Endothelial cell of umbilical vein (primary cell): ENCODE measurements around the gene MEI4. TPM values are rescaled to one million over a fixed set of nuclear protein-coding genes. Genes with fewer than 3 reads are reported as not detected.

ENCODE experiments used
- BruUV-seq: library from RNA; stranded (reverse); fragments of 400-500 nt; replicated peaks from 2 replicates; lab custom pipeline; 2021; lab: Mats Ljungman, UMichigan
- CTCF ChIA-PET: fragments of 300-600, 350-600 bp; sonication (Branson Sonifier 250); formaldehyde crosslinking; loops from one replicate; lab custom pipeline; 2021; ENCODE audit warnings: antibody characterized with exemption, inconsistent platforms; lab: Charles Lee
- POLR2A ChIA-PET: fragments of 300-600, 350-600 bp; sonication (Branson Sonifier 250); formaldehyde crosslinking; loops from one replicate; lab custom pipeline; 2021; ENCODE audit warnings: antibody characterized with exemption, inconsistent platforms; lab: Charles Lee
- DNase-seq: peaks from one replicate; pipeline ENCODE4 v3.0.0-alpha.2; 2011; ENCODE audit warnings: low read depth, low spot score
- FAIRE-seq: peaks from 2 replicates; lab custom pipeline; 2011; peaks lifted over from hg19 to GRCh38; lab: Jason Lieb, UNC
- H2AFZ ChIP-seq: 2 replicates; pipeline ENCODE4 v1.6.0; 2012; ENCODE audit warnings: low read depth, low read length, control low read depth, inconsistent platforms
- H3K27ac ChIP-seq: 2 replicates; pipeline ENCODE4 v1.5.1; 2011; ENCODE audit warnings: low read depth, mild to moderate bottlenecking, control low read depth, low read length, moderate library complexity; ENCODE audit not compliant: insufficient read depth
- H3K27me3 ChIP-seq, 2 experiments: 2 replicates each; pipeline versions ENCODE4 v1.6.0 to v1.6.1; 2011; ENCODE audit warnings: low read length in 2 of 2, mixed read lengths in 1 of 2; ENCODE audit not compliant: control insufficient read depth in 2 of 2, insufficient read depth in 2 of 2
- H3K36me3 ChIP-seq, 2 experiments: 2 replicates in 1 of 2; 3 replicates in 1 of 2; pipeline ENCODE4 v1.5.1; 2011; ENCODE audit warnings: low read length in 2 of 2, mild to moderate bottlenecking in 1 of 2, moderate library complexity in 1 of 2; ENCODE audit not compliant: control insufficient read depth in 2 of 2, insufficient read depth in 2 of 2; ENCODE audit errors: extremely low read depth in 1 of 2
- H3K4me1 ChIP-seq: 3 replicates; pipeline ENCODE4 v1.5.1; 2011; ENCODE audit warnings: mild to moderate bottlenecking, low read length; ENCODE audit not compliant: control insufficient read depth, insufficient read depth; ENCODE audit errors: extremely low read depth
- H3K4me2 ChIP-seq: 2 replicates; pipeline ENCODE4 v1.6.1; 2011; ENCODE audit warnings: low read length, control low read depth, mixed read lengths; ENCODE audit not compliant: insufficient read depth
- H3K4me3 ChIP-seq, 3 experiments: fragments of 200-600 bp in 1 of 3; sonication (generic), shearing (Covaris generic) in 1 of 3; replicated peaks in 1 of 3; 2 replicates each; pipeline ENCODE4 v1.5.1; 2011 to 2016; ENCODE audit warnings: control low read depth in 3 of 3, low read length in 3 of 3, mild to moderate bottlenecking in 2 of 3, inconsistent platforms in 1 of 3, low read depth in 1 of 3, moderate library complexity in 1 of 3; ENCODE audit not compliant: insufficient read depth in 1 of 3
- H3K79me2 ChIP-seq: 2 replicates; pipeline ENCODE4 v1.6.0; 2012; ENCODE audit warnings: low read length, inconsistent platforms; ENCODE audit not compliant: control insufficient read depth, insufficient read depth
- H3K9ac ChIP-seq: replicated peaks from 2 replicates; pipeline ENCODE3; 2011; ENCODE audit warnings: low read length, control low read depth; ENCODE audit not compliant: insufficient read depth; ENCODE audit errors: extremely low read depth
- H3K9me1 ChIP-seq: replicated peaks from 3 replicates; pipeline ENCODE4 v1.6.0; 2011; ENCODE audit warnings: mild to moderate bottlenecking, low read length; ENCODE audit not compliant: control insufficient read depth, insufficient read depth; ENCODE audit errors: extremely low read depth
- H3K9me3 ChIP-seq: replicated peaks from 2 replicates; pipeline ENCODE4 v1.5.1; 2012; ENCODE audit warnings: low read length, inconsistent platforms; ENCODE audit not compliant: control insufficient read depth, insufficient read depth
- H4K20me1 ChIP-seq: replicated peaks from 2 replicates; pipeline ENCODE3; 2011; ENCODE audit warnings: mild to moderate bottlenecking, low read length; ENCODE audit not compliant: control insufficient read depth, insufficient read depth; ENCODE audit errors: extremely low read depth
- CTCF ChIP-seq, 2 donors: IDR thresholded peaks; 1 replicate in 1 of 2; 2 replicates in 1 of 2; pipeline ENCODE4 v1.5.1; 2011; ENCODE audit warnings: low read length in 2 of 2, mild to moderate bottlenecking in 2 of 2, moderate library complexity in 2 of 2, control low read depth in 1 of 2, inconsistent platforms in 1 of 2, low read depth in 1 of 2; ENCODE audit not compliant: insufficient read depth in 1 of 2; ENCODE audit errors: extremely low read depth in 1 of 2
- EZH2 ChIP-seq: IDR thresholded peaks from 2 replicates; pipeline ENCODE4 v1.6.1; 2012; ENCODE audit warnings: borderline replicate concordance, low read depth, mild to moderate bottlenecking, moderate library complexity, low read length, inconsistent platforms; ENCODE audit not compliant: severe bottlenecking
- FOS ChIP-seq: IDR thresholded peaks from 2 replicates; pipeline ENCODE4 v1.6.1; 2011; ENCODE audit warnings: mild to moderate bottlenecking, low read length, moderate library complexity, borderline replicate concordance; ENCODE audit not compliant: insufficient read depth
- GATA2 ChIP-seq: IDR thresholded peaks from 2 replicates; pipeline ENCODE4 v1.7.0; 2011; ENCODE audit warnings: low read depth, mild to moderate bottlenecking, moderate library complexity, mixed read lengths, low read length; ENCODE audit not compliant: insufficient read length, insufficient read depth
- JUN ChIP-seq: IDR thresholded peaks from 2 replicates; pipeline ENCODE4 v1.6.1; 2011; ENCODE audit warnings: borderline replicate concordance, low read depth; ENCODE audit not compliant: insufficient read length, insufficient read depth
- MYC ChIP-seq: IDR thresholded peaks from one replicate; pipeline ENCODE4 v1.6.1; 2011; ENCODE audit warnings: mild to moderate bottlenecking, low read depth, low read length
- POLR2A ChIP-seq: IDR thresholded peaks from 2 replicates; pipeline ENCODE4 v1.6.1; 2012; ENCODE audit warnings: low read depth, mild to moderate bottlenecking, control low read depth, low read length
- POLR2AphosphoS5 ChIP-seq: IDR thresholded peaks from 2 replicates; pipeline ENCODE4 v1.6.1; 2012; ENCODE audit warnings: low read depth, mild to moderate bottlenecking, control low read depth, low read length, moderate library complexity; ENCODE audit not compliant: insufficient read depth
- dilution Hi-C: fragments of 300-500 bp; cut with MboI; formaldehyde crosslinking; loops from one replicate; pipeline ENCODE4 v1.15.0; 2019; ENCODE audit warnings: low sequenced_read_pairs; ENCODE audit not compliant: extremely low pct_ligation_motif_present
- intact Hi-C: fragments of 100-400 bp; cut with micrococcal nuclease; formaldehyde crosslinking; loops from one replicate; pipeline ENCODE4 v1.10.0; 2022
- polyA plus RNA-seq, 4 experiments: library from polyadenylated mRNA; depleted of rRNA in 3 of 4; stranded (reverse) in 3 of 4; unstranded in 1 of 4; fragments of >200 nt; gene quantifications; 2 replicates each; pipeline versions ENCODE4 v1.2.1 to v1.2.3, GENCODE V29; 2011 to 2012; ENCODE audit warnings: missing spikeins in 1 of 4
- total RNA-seq: library from RNA; stranded (reverse); gene quantifications from 2 replicates; pipeline ENCODE4 v1.2.3, GENCODE V29; 2021
- TF ChIP-seq, protein P1 (sequence below): IDR thresholded peaks from 2 replicates; pipeline ENCODE4 v1.6.1; 2011; ENCODE audit not compliant: insufficient read depth, insufficient read length

MEI4 gene
- total and polyA plus RNA-seq, 2 donors (not counting 3 experiments of a cell fraction or from before 2014, with no cell fraction given): not detected

- dilution Hi-C loops (no loop called here), intact Hi-C loops (no loop called here)
- DNase-seq (no peak), FAIRE-seq (no peak)
- no peaks in the 10 kb centered on the region for H3K27me3 ChIP-seq
- no TSS peak for BruUV-seq
- no peaks in the 10 kb centered on the region for H3K9me1 ChIP-seq
- no peak overlapping the region for H2AFZ ChIP-seq
- H4K20me1 ChIP-seq: no peaks in the 10 kb centered on the region
- H3K4me2 ChIP-seq: no peak overlapping the region
- ChIA-PET CTCF (no interaction called here), POLR2A (no interaction called here)
- H3K4me1 ChIP-seq: no peaks in the 10 kb centered on the region
- no peaks in the 10 kb centered on the region for H3K79me2 ChIP-seq
- no peak overlapping the region for H3K27ac ChIP-seq
- H3K9me3 ChIP-seq: no peaks in the 10 kb centered on the region
- no peaks in the 10 kb centered on the region for H3K36me3 ChIP-seq
- H3K4me3 ChIP-seq: no peak overlapping the region
- H3K9ac ChIP-seq: no peak overlapping the region
- TF ChIP-seq CTCF (IDR thresholded peaks at IDR 0.05; ENCODE audit: extremely low read depth in 1 of 2, insufficient read depth in 1 of 2, low read depth in 1 of 2, low read length in 2 of 2) (no peak), FOS (no peak)
- TF ChIP-seq, protein P1, sequence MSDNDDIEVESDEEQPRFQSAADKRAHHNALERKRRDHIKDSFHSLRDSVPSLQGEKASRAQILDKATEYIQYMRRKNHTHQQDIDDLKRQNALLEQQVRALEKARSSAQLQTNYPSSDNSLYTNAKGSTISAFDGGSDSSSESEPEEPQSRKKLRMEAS: no peak
Measured at GRCh38 chr6:77876300-77876699, 223.5 kb downstream of the MEI4 start.

DNA sequence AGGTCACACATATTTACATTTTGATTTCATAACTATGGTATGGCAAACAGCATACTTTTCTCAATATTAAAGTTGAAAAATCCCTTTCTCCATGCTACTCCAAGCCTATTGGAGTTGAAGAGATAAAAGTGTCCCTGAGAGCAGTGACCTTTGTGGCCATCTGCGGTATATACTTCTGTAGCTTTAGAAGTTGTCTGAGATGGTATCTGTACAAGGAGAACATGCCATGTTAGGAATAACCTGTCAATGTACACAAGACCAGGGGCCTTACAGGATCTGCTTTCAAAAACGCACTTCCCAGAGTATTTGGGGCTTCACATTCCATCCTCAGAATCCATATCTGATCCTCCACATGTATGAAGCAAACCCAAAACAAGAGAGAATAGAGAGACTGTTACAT, 226.7 kb downstream of the MEI4 start:
- Histone ChIP-seq H3K4me2 (no peak overlapping the region), H3K9me1 (no peaks in the 10 kb centered on the region), H3K36me3 (no peaks in the 10 kb centered on the region), H3K4me3 (no peak overlapping the region), H3K27me3 (no peaks in the 10 kb centered on the region), H4K20me1 (no peaks in the 10 kb centered on the region), H3K79me2 (no peaks in the 10 kb centered on the region), H3K4me1 (peaks cover 10% of the 10 kb centered on the region), H3K9ac (no peak overlapping the region), H3K27ac (no peak overlapping the region), H2AFZ (no peak overlapping the region), H3K9me3 (no peaks in the 10 kb centered on the region)
- TF ChIP-seq POLR2A (no peak), FOS (no peak), POLR2AphosphoS5 (no peak), MYC (no peak), CTCF (IDR thresholded peaks at IDR 0.05; ENCODE audit: extremely low read depth in 1 of 2, insufficient read depth in 1 of 2, low read depth in 1 of 2, low read length in 2 of 2) (no peak), EZH2 (no peak), JUN (no peak), GATA2 (no peak)
- TF ChIP-seq, protein P1: no peak
- intact Hi-C loops (no loop called here), dilution Hi-C loops (no loop called here)
- DNase-seq: no peak
- no TSS peak for BruUV-seq
- no peak for FAIRE-seq
- ChIA-PET POLR2A (no interaction called here), CTCF (no interaction called here)
